Psoas muscle (tissue), 8 donors: ENCODE results near the gene SPIB. TPM values are rescaled to one million over a fixed set of nuclear protein-coding genes. Genes with fewer than 3 reads are reported as not detected.

Experiments used
- ATAC-seq, 4 donors: fragments of 200-7000 bp; cut with Tn5 transposase; one replicate each; pipeline ENCODE4 v1.9.1; 2020; ENCODE audit warnings: moderate library complexity in 3 of 4, mild to moderate bottlenecking in 2 of 4
- DNase-seq, 2 donors: peaks; one replicate each; pipeline ENCODE4 v3.0.0-alpha.2; 2020
- H3K27ac ChIP-seq: fragments of 200-600 bp; one replicate; pipeline ENCODE4 v1.8.0; 2022
- H3K27me3 ChIP-seq, 3 donors: fragments of 200-600 bp in 1 of 3; one replicate each; pipeline versions ENCODE4 v1.6.1 to v1.8.0; 2013 to 2022; ENCODE audit warnings: low read length in 2 of 3, mild to moderate bottlenecking in 2 of 3, moderate library complexity in 1 of 3; ENCODE audit not compliant: insufficient read depth in 3 of 3
- H3K36me3 ChIP-seq, 2 donors: fragments of 200-600 bp in 1 of 2; one replicate each; pipeline versions ENCODE4 v1.6.1 to v1.8.0; 2013 to 2022; ENCODE audit warnings: low read depth in 1 of 2, mild to moderate bottlenecking in 1 of 2, moderate library complexity in 1 of 2; ENCODE audit not compliant: insufficient read depth in 1 of 2
- H3K4me1 ChIP-seq: fragments of 200-600 bp; one replicate; pipeline ENCODE4 v1.8.0; 2022
- H3K4me3 ChIP-seq: fragments of 200-600 bp; one replicate; pipeline ENCODE4 v1.8.0; 2022; ENCODE audit warnings: mild to moderate bottlenecking
- H3K9me3 ChIP-seq: fragments of 200-600 bp; one replicate; pipeline ENCODE4 v1.8.0; 2022
- WGBS, 3 donors: extraction: QIAGEN DNeasy Blood & Tissue Kit; methylation state at CpG; one replicate each; pipeline versions ENCODE4 v1.1.6 to v1.1.7; 2013; 5-methylcytosine and 5-hydroxymethylcytosine counted together
- intact Hi-C, 2 donors: fragments of 100-400 bp; cut with DNase I; formaldehyde crosslinking; loops; one replicate each; pipeline versions ENCODE4 v1.11.0 to v1.14.2; 2022
- polyA plus RNA-seq, 3 donors: library from polyadenylated mRNA; stranded (reverse); fragments of 200-250 nt; gene quantifications; one replicate each; pipeline ENCODE4 v1.2.3, GENCODE V29; 2013
- total RNA-seq, 4 donors: library from RNA; stranded (reverse); fragmentation: NEBNext Ultra II Directional in 2 of 4; extraction: Animal tissue kit (Norgen Biotek cat#: 25700) in 2 of 4; gene quantifications; one replicate each; pipeline versions ENCODE4 v1.2.1 to v1.2.4, GENCODE V29; 2021 to 2023
- TF ChIP-seq, protein P1 (sequence below): fragments of 200-600 bp; IDR thresholded peaks from one replicate; pipeline ENCODE4 v1.8.0; 2022; ENCODE audit warnings: antibody characterized with exemption
- donor health status: healthy with polysubstance abuse.
- donor health status: DM: no; HTN: no; CAD: no; lungs with moderate emphysema.
- donor health status: Bipolar disorder and iron deficiency.
- donor health status: healthy.
- donor health status: DM: yes; HTN: yes; CAD: no.
- donor health status: DM: no; HTN: no; CAD: no.
- donor health status: DM: no; HTN: no; CAD: no.
- donor health status: DM: yes; HTN: yes; CAD: no.

Gene SPIB
- total and polyA plus RNA-seq, 7 donors, result 0.05 to 0.44 (median 0.11) TPM; not detected in 2

DNA sequence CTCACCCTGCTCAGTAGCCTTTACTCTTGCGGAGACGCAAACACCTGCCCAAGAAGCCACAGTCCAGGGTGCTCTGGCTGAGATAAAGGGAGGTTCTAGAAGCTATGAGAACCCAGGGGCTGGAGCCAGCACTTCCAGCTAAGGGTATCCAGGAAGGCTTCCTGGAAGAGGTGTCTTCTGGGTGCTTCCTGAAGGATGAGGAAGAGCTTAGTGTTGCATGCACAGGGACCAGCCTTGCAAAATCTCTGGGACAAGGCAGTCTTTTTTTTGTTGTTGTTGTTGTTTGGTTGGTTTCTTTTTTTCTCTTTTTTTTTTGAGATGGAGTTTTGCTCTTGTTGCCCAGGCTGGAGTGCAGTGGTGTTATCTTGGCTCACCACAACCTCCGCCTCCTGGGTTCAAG, 34.5 kb downstream of the SPIB start:
- TF ChIP-seq, protein P1, sequence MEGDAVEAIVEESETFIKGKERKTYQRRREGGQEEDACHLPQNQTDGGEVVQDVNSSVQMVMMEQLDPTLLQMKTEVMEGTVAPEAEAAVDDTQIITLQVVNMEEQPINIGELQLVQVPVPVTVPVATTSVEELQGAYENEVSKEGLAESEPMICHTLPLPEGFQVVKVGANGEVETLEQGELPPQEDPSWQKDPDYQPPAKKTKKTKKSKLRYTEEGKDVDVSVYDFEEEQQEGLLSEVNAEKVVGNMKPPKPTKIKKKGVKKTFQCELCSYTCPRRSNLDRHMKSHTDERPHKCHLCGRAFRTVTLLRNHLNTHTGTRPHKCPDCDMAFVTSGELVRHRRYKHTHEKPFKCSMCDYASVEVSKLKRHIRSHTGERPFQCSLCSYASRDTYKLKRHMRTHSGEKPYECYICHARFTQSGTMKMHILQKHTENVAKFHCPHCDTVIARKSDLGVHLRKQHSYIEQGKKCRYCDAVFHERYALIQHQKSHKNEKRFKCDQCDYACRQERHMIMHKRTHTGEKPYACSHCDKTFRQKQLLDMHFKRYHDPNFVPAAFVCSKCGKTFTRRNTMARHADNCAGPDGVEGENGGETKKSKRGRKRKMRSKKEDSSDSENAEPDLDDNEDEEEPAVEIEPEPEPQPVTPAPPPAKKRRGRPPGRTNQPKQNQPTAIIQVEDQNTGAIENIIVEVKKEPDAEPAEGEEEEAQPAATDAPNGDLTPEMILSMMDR, result no peak
- 92 to 96% (median 93%) methylated on average over 3 of the region's 3 CpGs for WGBS, 3 donors
- intact Hi-C loops, result no loop called here

GRCh38 chr19:50455992-50456391, 37.3 kb downstream of the SPIB start:
- no peaks in the 10 kb centered on the region for H3K9me3 ChIP-seq
- WGBS, 3 donors, result 55 to 93% (median 84%) methylated on average over 2 of the region's 2 CpGs

More for the DNA sequence above, 34.5 kb downstream of the SPIB start:
- no peak overlapping the region for H3K27ac ChIP-seq
- H3K27me3 ChIP-seq, result peaks cover 0 to 3% (median 0%) of the 10 kb centered on the region in 3 donors
- peaks cover 0 to 88% of the 10 kb centered on the region in 2 donors for H3K36me3 ChIP-seq
- DNase-seq, result no peak
- no peaks in the 10 kb centered on the region for H3K9me3 ChIP-seq
- H3K4me1 ChIP-seq, result no peaks in the 10 kb centered on the region
- no peak for ATAC-seq
- H3K4me3 ChIP-seq, result no peak overlapping the region

DNA sequence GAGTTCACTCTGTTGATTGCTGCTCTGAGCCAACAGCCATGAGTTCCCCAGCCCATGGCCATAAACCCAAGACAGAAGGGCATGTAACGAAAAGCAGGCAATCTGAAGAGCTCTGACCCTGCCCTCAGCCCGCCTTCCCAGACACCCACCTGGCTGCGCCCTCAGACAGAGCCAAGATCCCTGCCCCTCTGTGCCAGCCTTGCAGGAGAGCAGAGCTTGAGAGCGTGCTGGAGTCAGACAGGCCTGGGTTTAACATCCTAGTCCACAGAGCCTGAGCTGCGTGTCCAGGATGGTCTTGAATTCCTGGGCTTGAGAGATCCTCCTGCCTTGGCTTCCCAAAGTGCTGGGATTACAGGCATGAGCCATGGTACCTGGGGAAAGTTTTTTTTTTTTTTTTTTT, 38.6 kb downstream of the SPIB start:
- ATAC-seq (no peak), DNase-seq (no peak)
- Histone ChIP-seq H3K4me1 (no peaks in the 10 kb centered on the region), H3K4me3 (no peak overlapping the region), H3K9me3 (no peaks in the 10 kb centered on the region), H3K27ac (no peak overlapping the region), H3K36me3 (peaks cover 0 to 77% of the 10 kb centered on the region in 2 donors), H3K27me3 (peaks cover 0 to 13% (median 0%) of the 10 kb centered on the region in 3 donors)
- intact Hi-C loops, result no loop called here
- TF ChIP-seq, protein P1, result no peak
- 84 to 88% (median 85%) methylated on average over 5 of the region's 5 CpGs for WGBS, 3 donors

More at GRCh38 chr19:50455992-50456391, 37.3 kb downstream of the SPIB start:
- Histone ChIP-seq H3K4me1 (no peaks in the 10 kb centered on the region), H3K36me3 (peaks cover 0 to 73% of the 10 kb centered on the region in 2 donors), H3K27ac (no peak overlapping the region), H3K4me3 (no peak overlapping the region), H3K27me3 (peaks cover 0 to 12% (median 0%) of the 10 kb centered on the region in 3 donors)
- intact Hi-C loops, result no loop called here
- no peak for ATAC-seq
- no peak for DNase-seq
- TF ChIP-seq, protein P1, result no peak

DNA sequence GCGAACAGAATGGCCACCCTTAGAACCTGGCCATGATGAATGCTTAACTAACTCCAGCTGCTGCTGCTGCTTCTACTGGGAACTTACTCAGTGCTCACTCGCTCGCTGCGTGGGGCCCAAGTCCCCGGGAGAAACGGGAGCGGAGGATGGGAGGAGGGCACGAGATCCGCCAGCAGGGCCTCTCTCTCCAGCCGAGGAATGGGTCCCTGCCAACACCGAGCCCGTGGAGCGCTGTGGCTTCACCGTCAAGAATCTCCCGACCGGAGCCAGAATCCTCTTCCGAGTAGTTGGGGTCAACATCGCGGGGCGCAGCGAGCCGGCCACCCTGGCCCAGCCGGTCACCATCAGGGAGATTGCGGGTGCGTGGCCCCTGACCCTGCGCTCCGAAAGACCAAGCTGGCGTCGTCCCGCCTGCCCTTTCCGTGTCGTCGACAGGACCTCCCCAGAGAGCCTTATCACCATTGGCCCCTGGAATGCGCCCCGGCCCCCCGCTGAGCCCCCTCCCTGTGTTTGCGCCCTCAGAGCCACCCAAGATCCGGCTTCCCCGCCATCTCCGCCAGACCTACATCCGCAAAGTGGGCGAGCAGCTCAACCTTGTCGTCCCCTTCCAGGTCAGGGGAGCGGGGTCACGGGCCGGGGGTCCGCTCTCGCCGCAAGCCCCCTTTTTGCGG, 39.8 kb downstream of the SPIB start:
- Histone ChIP-seq H3K36me3 (peaks cover 0 to 73% of the 10 kb centered on the region in 2 donors), H3K27ac (no peak overlapping the region), H3K4me1 (no peaks in the 10 kb centered on the region), H3K27me3 (peaks cover 0 to 13% (median 0%) of the 10 kb centered on the region in 3 donors), H3K9me3 (no peaks in the 10 kb centered on the region), H3K4me3 (no peak overlapping the region)
- WGBS, 3 donors, result 40 to 41% (median 41%) methylated on average over 45 to 50 of the region's 50 CpGs
- ATAC-seq, result no peak
- no peak for DNase-seq
- TF ChIP-seq, protein P1, result no peak
- intact Hi-C loops, result no loop called here
